C4-2B (cell line): Measurements from ENCODE around the gene COQ5.
"Not testable (repeated sequence)": the region's sequence is repeated elsewhere in the genome, so short reads cannot be mapped to it uniquely, and the experiment has no call there.

Experiments
- H3K27ac ChIP-seq: fragments of 450-650 bp; 2 replicates; pipeline ENCODE4 v1.5.1; 2017
- CTCF ChIP-seq: fragments of 450-650 bp; conservative IDR thresholded peaks from 2 replicates; pipeline ENCODE4 v1.5.1; 2017; ENCODE audit warnings: mild to moderate bottlenecking
- ZFX ChIP-seq: fragments of 450-650 bp; IDR thresholded peaks from 2 replicates; pipeline ENCODE4 v1.6.1; 2017

Gene COQ5

GRCh38 chr12:120522568-120522967 is 6.4 kb downstream of the COQ5 start:
- no peak for TF ChIP-seq ZFX
- no peak for TF ChIP-seq CTCF

GRCh38 chr12:120519324-120519723 is 9.6 kb downstream of the COQ5 start:
- not testable (repeated sequence) for H3K27ac ChIP-seq

More at GRCh38 chr12:120522568-120522967, 6.4 kb downstream of the COQ5 start:
- no peak overlapping the region for H3K27ac ChIP-seq

GRCh38 chr12:120515496-120515895 is 13.5 kb downstream of the COQ5 start:
- TF ChIP-seq CTCF: no peak
- TF ChIP-seq ZFX: no peak

GRCh38 chr12:120514002-120514401 is 15.0 kb downstream of the COQ5 start:
- no peak overlapping the region for H3K27ac ChIP-seq
- TF ChIP-seq CTCF: no peak
- no peak for TF ChIP-seq ZFX

More at GRCh38 chr12:120515496-120515895, 13.5 kb downstream of the COQ5 start:
- no peak overlapping the region for H3K27ac ChIP-seq

GRCh38 chr12:120508537-120508936 is 20.4 kb downstream of the COQ5 start:
- no peak for TF ChIP-seq ZFX
- no peak for TF ChIP-seq CTCF
- H3K27ac ChIP-seq: no peak overlapping the region

- no peak overlapping the region for H3K27ac ChIP-seq
- TF ChIP-seq CTCF (no peak), ZFX (no peak)
These were observed 24.4 kb downstream of the COQ5 start for GRCh38 chr12:120504587-120504986.

- H3K27ac ChIP-seq: no peak overlapping the region
- TF ChIP-seq CTCF (no peak), ZFX (no peak)
These were observed 28.4 kb downstream of the COQ5 start for GRCh38 chr12:120500581-120500980.

- TF ChIP-seq ZFX (no peak), CTCF (no peak)
- H3K27ac ChIP-seq: no peak overlapping the region
These were observed 30.0 kb downstream of the COQ5 start for GRCh38 chr12:120498870-120499515.
